ENCODE results near the gene HECTD2.

DNA sequence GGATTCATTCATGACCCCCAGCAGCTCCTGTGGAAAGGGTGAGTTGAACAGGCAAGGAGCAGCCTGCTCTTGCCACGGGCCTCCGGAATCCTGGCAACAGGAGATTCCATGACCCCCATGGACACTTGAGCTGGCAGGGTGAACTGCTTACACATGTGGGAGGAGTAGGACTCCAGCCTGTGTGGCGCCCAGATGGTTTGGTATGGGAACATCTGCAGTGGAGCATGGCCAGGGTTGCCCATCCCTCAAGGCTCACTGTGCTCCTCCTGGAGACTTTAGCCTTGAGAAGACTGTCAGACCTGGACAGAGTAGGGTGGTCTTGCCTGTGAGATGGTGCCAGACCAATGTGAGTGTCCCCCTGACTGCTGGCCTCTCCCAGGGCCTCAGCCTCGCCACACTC lies 57.0 kb downstream of the HECTD2 start:
- TF ChIP-seq CTCF (IDR thresholded peaks at IDR 0.05; ENCODE audit: low read depth, low read length) (no peak), EZH2phosphoT487 (IDR thresholded peaks at IDR 0.05; ENCODE audit: low read depth) (no peak)
